Measurements from ENCODE around the gene UBE2L5. TPM values are rescaled to one million over a fixed set of nuclear protein-coding genes. Genes with fewer than 3 reads are reported as not detected.

Gene UBE2L5
- total RNA-seq, 1 experiment from 2014 or later, result 0.08 TPM

- peak; percentile 49 for DNase-seq (ENCODE audit: low read depth)
Measured at GRCh38 chr13:30466841-30467252, 44.6 kb downstream of the UBE2L5 start.

- no peak for DNase-seq (ENCODE audit: low read depth)
Measured at GRCh38 chr13:30473675-30474074, 51.4 kb downstream of the UBE2L5 start.

- no peak for DNase-seq (ENCODE audit: low read depth)
Measured at GRCh38 chr13:30477346-30478195, 55.3 kb downstream of the UBE2L5 start.

Other genes with a start within 250 kb of the UBE2L5 start
- gene KATNAL1, start 114.9 kb upstream of the UBE2L5 start, total RNA-seq (2014; rRNA removed; shearing (Covaris generic)), result 6.6 and 9.0 TPM in 2 replicates
- 667 and 727 TPM in 2 replicates for gene HMGB1, start 43.4 kb downstream of the UBE2L5 start, total RNA-seq (2014; rRNA removed; shearing (Covaris generic))
- 10.7 and 13.5 TPM in 2 replicates for gene USPL1, start 195.4 kb downstream of the UBE2L5 start, total RNA-seq (2014; rRNA removed; shearing (Covaris generic))